ENCODE results near the gene ATAD1.
"Not testable (repeated sequence)": the region's sequence is repeated elsewhere in the genome, so short reads cannot be mapped to it uniquely, and the experiment has no call there.

The ATAD1 gene

DNA sequence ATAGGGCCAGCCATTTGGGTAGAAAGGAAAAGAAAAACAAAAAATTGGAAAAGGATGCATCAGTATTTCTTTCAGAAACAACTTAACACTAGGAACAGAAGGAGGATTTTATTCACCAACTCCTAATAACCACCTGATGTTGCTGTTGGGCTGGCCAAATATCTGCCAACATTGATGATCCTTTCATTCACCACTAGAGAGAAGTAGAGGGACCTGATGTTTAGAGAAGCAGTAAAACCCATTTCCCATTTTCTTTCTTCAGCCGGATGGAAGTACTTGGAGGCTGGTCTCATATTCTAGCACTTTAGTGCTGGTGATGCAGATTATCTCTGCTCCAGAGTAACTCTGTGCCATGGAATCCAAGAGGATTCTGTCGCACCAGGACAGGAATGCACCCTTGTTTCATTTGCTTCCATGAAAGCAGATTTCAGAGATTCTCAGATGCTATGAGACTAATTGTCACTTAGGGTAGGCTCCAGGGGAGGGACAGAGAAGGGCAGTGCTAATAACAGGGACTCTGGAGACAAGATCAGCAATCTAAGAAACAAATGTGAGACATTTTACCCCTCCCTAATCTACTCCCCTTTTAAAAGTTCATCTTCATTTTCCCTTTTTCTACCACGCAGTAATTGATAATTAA lies 42.2 kb upstream of the ATAD1 start:
- no peaks in the 10 kb centered on the region for H3K9me3 ChIP-seq (ENCODE audit: control insufficient read depth, insufficient read depth, low read length)
- H3K4me1 ChIP-seq (ENCODE audit: insufficient read depth, low read length): peaks cover 4% of the 10 kb centered on the region; the same call in 1 of the 2 replicates
- H3K9ac ChIP-seq (ENCODE audit: low read depth, low read length): no peak overlapping the region
- no peaks in the 10 kb centered on the region for H3K36me3 ChIP-seq (ENCODE audit: insufficient read depth, low read length)

GRCh38 chr10:87855665-87856064 lies 37.6 kb upstream of the ATAD1 start:
- not testable (repeated sequence) for H3K4me1 ChIP-seq (ENCODE audit: insufficient read depth, low read length); H3K9ac ChIP-seq (ENCODE audit: low read depth, low read length); H3K9me3 ChIP-seq (ENCODE audit: control insufficient read depth, insufficient read depth, low read length); H3K36me3 ChIP-seq (ENCODE audit: insufficient read depth, low read length)

GRCh38 chr10:87855247-87855646 lies 37.2 kb upstream of the ATAD1 start:
- H3K9me3 ChIP-seq (ENCODE audit: control insufficient read depth, insufficient read depth, low read length); H3K36me3 ChIP-seq (ENCODE audit: insufficient read depth, low read length); H3K9ac ChIP-seq (ENCODE audit: low read depth, low read length); H3K4me1 ChIP-seq (ENCODE audit: insufficient read depth, low read length): not testable (repeated sequence)

- Histone ChIP-seq H3K36me3 (ENCODE audit: insufficient read depth, low read length) (no peaks in the 10 kb centered on the region), H3K4me1 (ENCODE audit: insufficient read depth, low read length) (no peaks in the 10 kb centered on the region), H3K9me3 (ENCODE audit: control insufficient read depth, insufficient read depth, low read length) (no peaks in the 10 kb centered on the region), H3K9ac (ENCODE audit: low read depth, low read length) (no peak overlapping the region)
Observed at GRCh38 chr10:87852089-87852488, 34.1 kb upstream of the ATAD1 start.

DNA sequence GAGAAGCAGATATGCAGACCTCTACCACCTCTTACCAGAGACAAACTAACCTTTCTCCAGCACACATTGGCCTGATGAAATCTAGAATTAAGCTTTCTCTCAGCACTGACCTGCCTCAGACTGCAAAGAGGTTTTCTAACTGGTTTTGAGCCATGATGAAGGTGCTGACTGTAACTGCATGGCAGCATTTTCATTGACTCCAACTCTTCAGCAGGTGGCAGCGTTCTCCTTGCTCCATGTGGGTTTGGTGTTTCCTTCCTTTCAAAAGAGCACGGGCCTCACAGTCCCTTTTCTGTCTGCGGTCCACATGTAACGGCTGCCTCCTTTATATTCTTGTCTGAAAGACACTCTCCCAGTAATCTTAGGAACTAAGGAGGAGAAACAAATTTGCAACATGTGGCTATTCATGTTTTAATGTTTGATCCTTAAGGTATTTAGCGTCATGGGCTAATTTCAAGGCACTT lies 32.7 kb upstream of the ATAD1 start:
- Histone ChIP-seq H3K36me3 (ENCODE audit: insufficient read depth, low read length) (no peaks in the 10 kb centered on the region), H3K4me1 (ENCODE audit: insufficient read depth, low read length) (no peaks in the 10 kb centered on the region), H3K9ac (ENCODE audit: low read depth, low read length) (no peak overlapping the region), H3K9me3 (ENCODE audit: control insufficient read depth, insufficient read depth, low read length) (no peaks in the 10 kb centered on the region)

GRCh38 chr10:87849001-87849400 lies 31.0 kb upstream of the ATAD1 start:
- H3K36me3 ChIP-seq (ENCODE audit: insufficient read depth, low read length): no peaks in the 10 kb centered on the region
- no peaks in the 10 kb centered on the region for H3K4me1 ChIP-seq (ENCODE audit: insufficient read depth, low read length)
- no peaks in the 10 kb centered on the region for H3K9me3 ChIP-seq (ENCODE audit: control insufficient read depth, insufficient read depth, low read length)
- no peak overlapping the region for H3K9ac ChIP-seq (ENCODE audit: low read depth, low read length)

- H3K36me3 ChIP-seq (ENCODE audit: insufficient read depth, low read length): no peaks in the 10 kb centered on the region
- no peaks in the 10 kb centered on the region for H3K9me3 ChIP-seq (ENCODE audit: control insufficient read depth, insufficient read depth, low read length)
- no peaks in the 10 kb centered on the region for H3K4me1 ChIP-seq (ENCODE audit: insufficient read depth, low read length)
- no peak overlapping the region for H3K9ac ChIP-seq (ENCODE audit: low read depth, low read length)
Observed at GRCh38 chr10:87847550-87847949, 29.5 kb upstream of the ATAD1 start.

GRCh38 chr10:87846711-87847110 lies 28.7 kb upstream of the ATAD1 start:
- not testable (repeated sequence) for H3K36me3 ChIP-seq (ENCODE audit: insufficient read depth, low read length); H3K9ac ChIP-seq (ENCODE audit: low read depth, low read length); H3K4me1 ChIP-seq (ENCODE audit: insufficient read depth, low read length); H3K9me3 ChIP-seq (ENCODE audit: control insufficient read depth, insufficient read depth, low read length)

DNA sequence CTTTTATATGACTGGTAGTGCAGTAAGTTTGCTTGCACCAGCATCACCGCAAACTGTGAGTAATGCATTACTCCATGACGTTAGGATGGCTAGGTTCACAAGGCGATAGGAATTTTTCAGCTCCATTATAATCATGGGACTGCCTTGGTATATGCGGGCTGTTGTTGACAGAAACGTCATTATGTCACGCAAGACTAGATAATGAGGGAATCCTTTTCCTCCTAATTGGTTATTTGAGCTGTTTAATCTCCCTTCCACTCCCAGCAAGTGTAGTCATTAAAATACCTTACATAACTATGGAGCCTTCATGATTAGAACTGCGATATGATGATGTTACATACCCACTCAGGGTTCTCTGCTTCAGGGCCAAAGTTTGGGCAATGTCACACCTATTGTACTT lies 28.0 kb upstream of the ATAD1 start:
- no peaks in the 10 kb centered on the region for H3K36me3 ChIP-seq (ENCODE audit: insufficient read depth, low read length)
- H3K9me3 ChIP-seq (ENCODE audit: control insufficient read depth, insufficient read depth, low read length): no peaks in the 10 kb centered on the region
- no peak overlapping the region for H3K9ac ChIP-seq (ENCODE audit: low read depth, low read length)
- no peaks in the 10 kb centered on the region; the same call in 1 of the 2 replicates for H3K4me1 ChIP-seq (ENCODE audit: insufficient read depth, low read length)

- no peaks in the 10 kb centered on the region for H3K9me3 ChIP-seq (ENCODE audit: control insufficient read depth, insufficient read depth, low read length)
- no peaks in the 10 kb centered on the region for H3K36me3 ChIP-seq (ENCODE audit: insufficient read depth, low read length)
- no peak overlapping the region for H3K9ac ChIP-seq (ENCODE audit: low read depth, low read length)
- H3K4me1 ChIP-seq (ENCODE audit: insufficient read depth, low read length): no peaks in the 10 kb centered on the region; the same call in 1 of the 2 replicates
Observed at GRCh38 chr10:87845624-87845998, 27.6 kb upstream of the ATAD1 start.

DNA sequence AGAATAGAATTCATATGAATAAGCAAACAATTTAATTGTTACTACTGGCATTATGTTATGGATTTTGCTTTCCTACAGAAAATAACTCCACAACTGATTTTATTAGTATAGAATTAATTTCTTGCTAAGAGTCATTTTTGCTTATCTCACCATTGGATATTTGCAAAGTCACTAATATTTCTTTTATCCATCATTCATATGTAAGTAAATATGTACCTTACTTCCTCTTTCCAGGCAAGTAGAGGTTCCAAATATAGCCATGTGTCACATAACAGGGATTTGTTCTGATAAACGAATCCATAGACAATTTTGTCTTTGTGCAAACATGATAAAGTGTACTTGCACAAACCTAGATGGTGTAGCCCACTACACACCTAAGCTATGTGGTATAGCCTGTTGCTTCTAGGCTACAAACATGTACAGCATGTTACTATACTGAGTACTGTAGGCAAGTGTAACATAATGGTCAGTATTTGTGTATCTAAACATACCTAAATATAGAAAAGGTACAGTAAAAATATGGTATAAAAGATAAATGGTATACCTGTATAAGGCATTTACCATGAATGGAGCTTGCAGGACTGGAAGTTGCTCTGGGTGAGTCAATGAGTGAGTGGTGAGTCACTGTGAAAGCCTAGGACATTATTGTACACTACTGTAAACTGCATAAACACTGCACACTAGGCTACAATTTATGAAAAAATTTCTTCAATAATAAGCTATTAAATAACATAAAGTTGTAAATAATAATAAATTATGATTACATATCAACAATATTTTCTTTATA lies 27.0 kb upstream of the ATAD1 start:
- Histone ChIP-seq H3K36me3 (ENCODE audit: insufficient read depth, low read length) (no peaks in the 10 kb centered on the region), H3K9ac (ENCODE audit: low read depth, low read length) (no peak overlapping the region), H3K9me3 (ENCODE audit: control insufficient read depth, insufficient read depth, low read length) (no peaks in the 10 kb centered on the region), H3K4me1 (ENCODE audit: insufficient read depth, low read length) (no peaks in the 10 kb centered on the region; the same call in 1 of the 2 replicates)

DNA sequence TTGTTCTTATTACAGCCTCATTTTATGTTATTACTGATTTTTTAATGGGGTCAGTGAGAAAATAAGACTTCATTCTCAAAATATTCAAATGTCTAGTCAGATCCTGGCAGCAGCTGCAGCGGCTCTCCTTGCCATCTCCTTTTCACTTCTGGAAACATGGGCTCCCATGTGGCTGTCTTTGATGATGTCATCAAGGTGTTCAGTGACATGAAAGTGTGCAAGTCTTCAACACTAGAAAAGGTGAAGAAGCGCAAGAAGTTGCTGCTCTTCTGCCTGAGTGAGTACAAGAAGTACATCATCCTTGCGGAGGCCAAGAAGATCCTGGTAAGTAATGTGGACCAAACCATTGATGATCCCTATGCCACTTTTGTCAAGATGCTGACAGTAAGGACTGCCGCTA lies 25.7 kb upstream of the ATAD1 start:
- H3K9me3 ChIP-seq (ENCODE audit: control insufficient read depth, insufficient read depth, low read length): no peaks in the 10 kb centered on the region
- no peaks in the 10 kb centered on the region for H3K36me3 ChIP-seq (ENCODE audit: insufficient read depth, low read length)
- H3K9ac ChIP-seq (ENCODE audit: low read depth, low read length): no peak overlapping the region
- H3K4me1 ChIP-seq (ENCODE audit: insufficient read depth, low read length): no peaks in the 10 kb centered on the region; the same call in 1 of the 2 replicates

GRCh38 chr10:87842776-87843497 lies 24.9 kb upstream of the ATAD1 start:
- Histone ChIP-seq H3K9ac (ENCODE audit: low read depth, low read length) (no peak overlapping the region), H3K9me3 (ENCODE audit: control insufficient read depth, insufficient read depth, low read length) (no peaks in the 10 kb centered on the region; the same call in 1 of the 2 replicates), H3K4me1 (ENCODE audit: insufficient read depth, low read length) (no peaks in the 10 kb centered on the region; the same call in 1 of the 2 replicates), H3K36me3 (ENCODE audit: insufficient read depth, low read length) (no peaks in the 10 kb centered on the region)

DNA sequence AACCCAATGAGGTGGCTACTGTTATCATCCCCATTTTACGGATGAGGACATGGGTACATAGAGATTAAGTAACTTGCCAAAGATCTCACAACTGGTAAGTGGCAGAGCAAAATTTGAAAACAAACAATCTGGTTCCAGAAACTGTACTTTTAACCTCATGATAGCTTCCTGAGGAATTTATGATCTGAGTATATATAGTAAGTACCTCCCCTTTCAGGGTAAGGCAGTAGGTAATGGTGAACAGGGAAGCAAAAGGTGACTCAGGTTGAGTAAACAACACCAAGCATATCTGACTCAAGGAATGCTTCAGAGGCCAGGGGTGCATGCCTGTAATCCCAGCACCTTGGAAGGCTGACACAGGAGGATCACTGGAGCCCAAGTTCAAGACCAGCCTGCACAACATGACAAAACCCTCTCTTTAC lies 24.2 kb upstream of the ATAD1 start:
- no peaks in the 10 kb centered on the region; the same call in 1 of the 2 replicates for H3K4me1 ChIP-seq (ENCODE audit: insufficient read depth, low read length)
- no peak overlapping the region for H3K9ac ChIP-seq (ENCODE audit: low read depth, low read length)
- H3K36me3 ChIP-seq (ENCODE audit: insufficient read depth, low read length): no peaks in the 10 kb centered on the region
- no peaks in the 10 kb centered on the region; the same call in 1 of the 2 replicates for H3K9me3 ChIP-seq (ENCODE audit: control insufficient read depth, insufficient read depth, low read length)
